T-helper 22 cell (primary cell): ENCODE data around the gene MTCH2.
"Not testable (repeated sequence)": the region's sequence is repeated elsewhere in the genome, so short reads cannot be mapped to it uniquely, and the experiment has no call there.

Source experiments
- DNase-seq: peaks from one replicate; pipeline ENCODE4 v3.0.0-alpha.2; 2020; ENCODE audit warnings: low read depth

MTCH2 gene

DNA sequence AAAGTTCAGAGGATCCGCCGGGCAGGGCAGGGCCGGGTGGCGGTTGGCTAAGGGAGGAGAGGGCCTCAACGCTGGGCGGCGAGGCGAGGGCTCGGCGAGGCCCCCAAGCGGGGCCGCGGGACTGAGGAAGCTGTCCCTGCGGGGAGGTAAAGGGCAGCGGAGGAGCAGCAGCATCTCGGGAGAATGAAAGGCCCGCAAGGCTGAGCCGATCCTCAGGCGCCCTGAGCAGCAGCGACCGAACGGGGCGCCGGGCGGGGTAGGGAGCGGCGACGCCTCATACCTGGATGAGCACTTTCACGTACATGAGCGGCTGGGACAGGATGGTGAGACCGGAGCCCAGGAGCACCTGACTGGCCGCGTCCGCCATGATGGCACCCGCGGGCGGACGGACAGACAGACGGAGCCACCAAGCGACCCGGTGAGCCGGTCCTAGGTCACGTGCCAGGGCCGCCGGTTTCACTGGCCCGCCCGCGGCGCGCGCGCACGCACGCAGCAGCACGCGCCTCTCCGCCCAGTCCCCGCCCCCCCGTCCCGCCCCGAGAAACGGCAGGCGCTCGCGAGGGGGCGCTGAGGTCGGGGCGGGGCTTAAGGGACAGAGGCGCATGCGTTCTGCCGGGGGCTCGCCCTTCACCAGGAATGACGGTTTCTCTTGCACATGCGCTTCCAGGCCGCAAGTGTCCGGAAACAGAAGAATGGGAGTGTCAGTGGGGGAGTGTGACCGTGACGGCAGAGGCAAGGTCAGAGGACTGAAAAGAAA, at the start of gene MTCH2:
TSS of gene MTCH2 (minus strand) at position 461 of the 757 bp plus-strand sequence. CDS start at position 367, 94 bp downstream.
- DNase-seq: peak; percentile 90

DNA sequence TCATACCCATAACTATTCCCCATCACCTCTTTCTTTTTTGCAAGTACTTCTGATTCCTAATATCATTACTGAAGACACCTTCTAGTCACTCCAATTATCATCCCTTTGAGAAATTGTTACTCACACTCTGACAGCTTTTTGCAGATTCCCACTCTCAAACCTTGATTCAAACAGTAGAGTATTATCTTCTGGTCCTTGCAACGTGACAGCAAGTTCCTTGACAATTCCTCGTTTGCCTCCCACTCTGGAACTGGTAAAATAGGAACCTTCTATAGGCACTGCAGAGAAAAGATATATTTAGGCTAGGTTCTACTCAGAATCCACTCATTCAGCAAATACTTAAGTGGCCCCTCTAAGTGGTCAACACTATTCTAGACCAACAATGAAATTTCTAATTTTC, 49.6 kb upstream of the MTCH2 start:
- no peak for DNase-seq

DNA sequence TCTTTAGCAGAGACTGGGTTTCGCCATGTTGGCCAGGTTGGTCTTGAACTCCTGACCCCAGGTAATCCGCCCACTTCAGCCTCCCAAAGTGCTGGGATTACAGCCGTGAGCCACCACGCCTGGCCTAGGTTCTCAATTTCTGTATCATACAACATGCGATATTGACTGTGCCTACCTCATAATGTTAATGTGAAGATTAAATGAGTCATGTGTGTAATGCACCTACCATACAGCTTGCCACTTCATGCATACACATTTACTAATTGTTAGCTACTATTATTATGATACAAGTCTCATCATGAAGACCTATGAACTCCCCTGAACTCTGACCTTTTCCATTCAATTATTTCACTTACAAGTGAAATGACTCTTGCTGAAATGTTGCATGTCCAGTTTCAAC, 47.1 kb upstream of the MTCH2 start:
- DNase-seq: no peak

GRCh38 chr11:47688991-47689390, 46.6 kb upstream of the MTCH2 start:
- no peak for DNase-seq

- no peak for DNase-seq
Observed at GRCh38 chr11:47688111-47688510, 45.8 kb upstream of the MTCH2 start.

GRCh38 chr11:47686704-47687103, 44.3 kb upstream of the MTCH2 start:
- DNase-seq: not testable (repeated sequence)

DNA sequence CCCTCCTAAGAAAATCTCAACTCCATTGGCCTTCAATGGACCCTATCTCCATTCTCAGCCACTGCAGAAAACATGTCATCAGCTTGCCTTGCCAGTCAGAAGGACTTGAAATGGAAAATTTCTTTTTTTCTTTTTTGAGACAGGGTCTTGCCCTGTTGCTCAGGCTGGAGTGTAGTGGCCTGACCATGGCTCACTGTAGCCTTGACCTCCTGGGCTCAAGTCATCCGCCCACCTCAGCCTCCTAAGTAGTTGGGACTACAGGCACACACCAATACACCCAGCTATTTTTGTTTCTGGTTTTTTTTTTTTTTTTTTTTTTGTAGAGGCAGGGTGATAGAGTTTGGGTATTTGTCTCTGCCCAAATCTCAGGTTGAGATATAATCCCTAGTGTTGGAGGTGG, 43.8 kb upstream of the MTCH2 start:
- no peak for DNase-seq

DNA sequence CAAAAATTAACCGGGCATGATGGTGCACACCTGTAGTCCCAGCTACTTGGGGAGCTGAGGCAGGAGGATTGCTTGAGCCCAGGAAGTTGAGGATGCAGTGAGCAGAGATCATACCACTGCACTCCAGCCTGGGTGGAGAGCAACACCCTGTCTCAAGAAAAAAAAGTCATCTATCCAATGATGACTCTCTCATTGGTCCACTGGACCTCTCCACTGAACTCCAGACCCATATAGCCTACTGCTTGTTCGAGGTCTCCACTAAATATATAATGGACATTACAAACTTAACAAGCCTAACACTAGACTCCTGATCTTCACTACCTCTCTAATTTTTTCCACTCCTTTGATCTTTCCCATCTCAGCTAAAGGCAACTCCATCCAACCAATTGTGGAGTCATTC, 33.5 kb upstream of the MTCH2 start:
- no peak for DNase-seq

DNA sequence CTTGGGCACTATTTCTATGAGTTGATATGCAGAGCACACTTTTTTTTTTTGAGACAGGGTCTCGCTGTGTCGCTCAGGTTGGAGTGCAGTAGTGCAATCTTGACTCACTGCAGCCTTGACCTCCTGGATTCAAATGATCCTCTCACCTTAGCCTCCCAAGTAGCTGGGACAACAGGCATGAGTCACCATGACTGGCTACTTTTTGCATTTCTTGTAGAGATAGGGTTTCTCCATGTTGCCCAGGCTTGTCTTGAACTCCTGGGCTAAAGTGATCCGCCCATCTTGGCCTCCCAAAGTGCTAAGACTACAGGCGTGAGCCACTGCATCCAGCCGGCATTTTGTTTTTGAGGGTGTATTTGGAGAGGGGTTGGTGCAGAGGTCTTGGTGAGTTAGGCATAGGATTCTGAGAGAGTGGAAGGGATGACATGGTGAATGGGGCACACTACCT, 29.9 kb upstream of the MTCH2 start:
- no peak for DNase-seq

- no peak for DNase-seq
Observed at GRCh38 chr11:47669856-47670255, 27.5 kb upstream of the MTCH2 start.

DNA sequence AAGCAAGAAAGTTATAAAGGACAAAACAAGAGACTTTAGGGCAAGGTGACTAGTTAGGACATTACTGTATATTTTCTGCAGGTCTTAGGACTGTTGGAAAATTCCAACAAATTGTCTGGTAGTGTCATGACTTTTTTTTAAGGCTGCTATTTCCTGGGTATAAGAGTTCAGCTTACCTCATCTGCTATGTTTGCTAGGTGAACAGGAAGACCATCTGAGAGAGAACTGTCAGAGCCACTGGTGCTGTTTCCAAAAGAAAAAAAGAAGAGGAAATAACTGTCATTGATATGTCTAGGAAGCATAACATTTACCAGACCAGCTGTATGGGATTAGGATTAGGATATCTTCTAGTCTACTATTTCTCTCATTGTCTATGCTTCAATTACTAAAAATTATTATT, 26.3 kb upstream of the MTCH2 start:
- no peak for DNase-seq

GRCh38 chr11:47667555-47667954, 25.2 kb upstream of the MTCH2 start:
- DNase-seq: no peak

GRCh38 chr11:47667135-47667534, 24.8 kb upstream of the MTCH2 start:
- DNase-seq: no peak

DNA sequence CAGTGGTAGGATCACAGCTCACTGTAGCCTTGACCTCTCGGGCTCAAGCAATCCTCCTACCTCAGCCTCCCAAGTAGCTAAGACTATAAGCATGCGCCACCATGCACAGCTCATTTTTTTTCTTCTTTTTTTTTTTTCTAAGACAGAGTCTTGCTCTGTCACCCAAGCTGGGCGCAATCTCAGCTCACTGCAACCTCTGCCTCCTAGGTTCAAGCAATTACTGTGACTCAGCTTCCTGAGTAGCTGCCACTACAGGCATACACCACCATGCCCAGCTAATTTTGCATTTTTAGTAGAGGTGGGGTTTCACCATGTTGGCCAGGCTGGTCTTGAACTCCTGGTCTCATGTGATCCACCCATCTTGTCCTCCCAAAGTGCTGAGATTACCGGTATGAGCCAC, 22.6 kb upstream of the MTCH2 start:
- not testable (repeated sequence) for DNase-seq

DNA sequence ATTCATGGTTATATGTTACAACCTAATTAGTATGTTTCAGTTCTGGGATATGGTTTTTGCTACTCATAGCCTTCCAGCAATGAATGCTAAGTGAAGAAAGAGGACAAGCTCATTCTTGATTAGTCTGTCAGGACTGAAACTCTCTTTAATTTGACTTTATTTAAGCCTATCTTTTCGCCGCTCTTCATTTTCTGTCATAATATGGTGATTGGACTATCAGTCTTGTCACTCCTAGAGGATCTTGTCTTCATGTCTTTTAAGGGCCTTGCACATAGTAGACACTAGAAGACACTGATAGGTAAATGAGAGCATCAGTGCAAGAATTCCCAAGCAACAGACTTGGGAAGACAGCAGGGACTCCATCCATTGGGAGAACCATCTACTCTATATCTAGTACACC, 18.9 kb upstream of the MTCH2 start:
- DNase-seq: no peak

DNA sequence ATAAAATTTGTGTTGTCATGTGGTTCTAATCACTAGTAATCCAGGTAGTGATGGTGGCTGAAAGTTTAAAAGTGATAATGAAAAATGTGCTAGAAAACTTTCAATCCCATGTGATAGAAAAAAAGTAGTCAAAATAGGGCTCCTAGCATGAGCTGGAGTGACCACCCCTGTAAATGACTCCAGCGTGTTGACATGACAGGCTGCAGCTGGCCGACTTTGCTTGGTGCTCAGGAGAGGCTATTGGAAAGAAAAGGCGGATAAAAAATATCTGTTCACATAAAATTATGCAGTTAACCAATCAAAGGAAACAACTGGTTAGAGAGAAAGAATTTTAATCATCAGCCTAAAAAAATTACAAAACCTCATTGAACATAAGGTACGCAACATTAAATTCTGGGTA, 16.9 kb upstream of the MTCH2 start:
- DNase-seq: no peak

- DNase-seq: no peak
Observed at GRCh38 chr11:47656260-47656885, 14.0 kb upstream of the MTCH2 start.

DNA sequence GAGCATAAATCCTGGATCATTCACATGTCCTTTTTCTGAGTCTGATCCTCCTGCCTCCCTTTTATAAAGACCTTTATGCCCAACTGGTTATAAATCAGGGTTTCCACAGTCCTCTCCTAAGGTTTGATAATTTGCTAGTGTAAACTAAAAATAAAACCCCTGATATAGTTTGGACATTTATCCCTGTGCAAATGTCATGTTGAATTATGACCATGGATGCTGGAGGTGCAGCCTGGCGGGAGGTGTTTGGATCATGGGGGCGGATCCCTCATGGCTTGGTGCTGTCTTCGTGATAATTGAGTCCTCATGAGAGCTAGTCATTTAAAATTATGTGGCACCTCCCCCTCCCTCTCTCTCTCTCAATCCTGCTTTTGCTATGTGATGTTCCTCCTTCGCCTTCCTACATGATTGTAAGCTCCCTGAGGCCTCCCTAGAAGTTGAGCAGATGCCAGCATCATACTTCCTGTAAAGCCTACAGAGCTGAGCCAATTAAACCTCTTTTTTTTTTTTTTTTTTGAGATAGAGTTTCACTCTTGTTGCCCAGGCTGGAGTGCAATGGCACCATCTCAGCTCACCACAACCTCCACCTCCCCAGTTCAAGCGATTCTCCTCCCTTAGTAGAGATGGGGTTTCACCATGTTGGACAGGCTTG, 9.6 kb upstream of the MTCH2 start:
- no peak for DNase-seq

GRCh38 chr11:47649276-47649675, 6.9 kb upstream of the MTCH2 start:
- no peak for DNase-seq

DNA sequence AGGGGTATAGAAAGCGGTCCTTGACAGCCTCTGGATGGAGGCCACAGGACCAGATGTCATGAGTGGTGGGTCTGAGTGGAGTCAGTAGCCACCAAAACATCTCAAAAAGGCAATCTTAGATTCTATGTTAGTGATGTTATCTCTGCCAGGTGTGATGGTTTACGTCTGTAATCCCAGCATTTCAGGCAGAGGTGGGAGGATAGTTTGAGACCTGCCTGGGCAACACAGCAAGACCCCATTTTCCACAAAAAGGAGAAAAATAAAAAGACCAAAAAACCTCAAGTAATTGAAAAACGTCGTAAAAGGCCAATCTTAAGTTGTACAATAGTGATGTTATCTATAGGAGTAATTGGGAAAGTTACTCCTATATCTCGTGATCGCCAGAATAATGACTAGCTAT, 3.7 kb upstream of the MTCH2 start:
- no peak for DNase-seq

DNA sequence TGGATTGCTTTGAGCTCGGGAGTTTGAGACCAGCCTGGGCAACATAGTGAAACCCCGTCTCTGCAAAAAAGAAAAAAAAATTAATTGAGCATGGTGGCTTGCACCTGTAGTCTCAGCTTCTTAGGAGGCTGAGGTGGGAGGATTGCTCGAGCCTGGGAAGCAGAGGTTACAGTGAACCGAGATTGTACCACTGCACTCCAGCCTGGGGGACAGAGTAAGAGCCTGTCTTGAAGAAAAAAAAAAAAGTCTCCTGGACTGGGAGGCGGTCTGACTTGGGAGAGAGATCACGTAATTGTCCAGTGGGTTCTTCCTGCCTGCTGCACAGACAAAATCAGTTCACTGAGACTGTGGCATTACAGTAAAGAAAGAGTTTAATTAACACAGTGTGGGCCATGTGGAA, 3.1 kb upstream of the MTCH2 start:
- DNase-seq: no peak

DNA sequence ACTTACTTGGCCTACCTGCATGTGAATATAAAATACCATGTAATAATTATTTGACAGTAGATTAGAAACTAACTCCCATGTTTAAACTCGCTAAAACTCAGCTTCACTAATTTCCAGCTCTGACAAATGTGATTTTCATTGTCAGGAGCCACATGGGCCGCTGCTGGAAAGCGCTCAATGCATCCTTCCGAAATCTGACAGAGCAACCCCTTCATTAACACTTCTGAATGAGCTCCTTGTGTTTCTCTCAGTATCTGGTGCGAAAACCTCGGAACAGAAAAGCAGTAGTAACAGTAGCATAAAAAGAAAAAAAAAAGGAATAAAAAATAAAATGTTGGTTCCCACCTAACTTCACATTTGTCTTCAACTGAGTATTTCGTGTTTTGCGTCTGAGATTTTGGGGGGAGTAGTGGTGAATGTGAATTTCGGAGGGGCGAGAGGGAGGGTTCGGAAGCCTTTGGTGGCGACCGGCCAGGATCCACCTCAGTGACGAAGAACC, 710 bp downstream of the MTCH2 start:
- no peak for DNase-seq

- not testable (repeated sequence) for DNase-seq
Observed at GRCh38 chr11:47640506-47640905, 1.9 kb downstream of the MTCH2 start.
